ENCODE results near the gene CDKL1.

The CDKL1 gene

DNA sequence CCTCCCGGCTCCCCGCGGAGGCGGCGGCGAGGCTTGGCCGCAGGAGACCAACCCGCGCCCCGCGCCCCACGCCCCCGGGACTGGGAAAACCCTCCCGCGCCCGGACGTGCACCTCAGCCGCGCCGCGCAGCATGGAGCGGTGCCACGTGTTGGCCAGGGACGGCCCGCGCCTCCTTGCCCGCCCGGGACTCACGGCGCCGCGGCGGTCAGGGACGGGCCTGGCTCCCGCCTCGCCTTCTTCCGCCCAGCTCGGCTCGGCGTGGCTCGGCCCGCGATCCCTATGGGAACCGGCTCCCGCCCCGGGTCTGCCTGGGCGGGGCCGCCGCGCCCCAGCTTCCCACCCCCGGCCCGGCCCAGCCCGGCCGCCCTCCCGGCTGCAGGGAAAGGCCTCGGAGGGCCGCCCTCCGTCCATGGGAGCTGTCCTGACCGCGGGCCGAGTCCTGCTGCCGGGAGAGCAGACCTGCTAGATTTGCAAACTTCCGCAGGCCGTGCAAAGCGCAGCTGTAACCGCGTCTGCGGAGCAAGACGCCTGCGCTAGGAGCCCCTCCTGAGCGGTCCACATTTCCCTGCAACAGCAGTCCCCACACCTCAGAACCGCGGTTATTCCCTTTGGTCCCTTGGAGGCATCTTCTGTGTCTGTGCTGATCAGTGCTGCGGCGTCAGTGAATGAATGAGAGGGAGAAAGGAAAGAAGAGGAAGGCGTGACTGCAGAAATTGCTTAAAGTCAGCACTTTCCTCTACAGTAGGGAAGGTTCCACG lies at the start of gene CDKL1:
TSS of gene CDKL1 (minus strand) at position 251 of the 759 bp plus-strand sequence. CDS start 1,013 bp downstream, outside the sequence.
- DNase-seq (ENCODE audit: low read depth in 2 of 2), result peak; percentile 30 to 34

DNA sequence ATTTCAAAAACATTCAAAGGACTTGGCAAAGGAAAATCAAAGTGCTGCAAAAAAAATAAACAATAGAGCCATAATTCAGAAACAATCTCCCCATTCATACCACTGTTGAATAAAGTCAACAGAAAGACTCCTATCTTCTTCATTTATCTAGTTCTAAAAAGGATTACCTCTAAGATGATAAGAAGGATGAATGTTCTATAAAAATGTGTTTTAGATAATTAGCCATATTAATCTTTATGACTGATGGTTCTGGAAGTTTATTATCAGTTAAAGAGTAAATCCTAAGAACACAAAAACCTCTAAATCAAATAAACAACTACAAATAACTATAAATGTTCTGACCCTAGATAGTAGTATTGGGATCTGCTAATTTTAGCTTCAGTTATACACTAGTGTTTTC lies 37.8 kb upstream of the CDKL1 start:
- no peak for DNase-seq (ENCODE audit: low read depth in 2 of 2)

DNA sequence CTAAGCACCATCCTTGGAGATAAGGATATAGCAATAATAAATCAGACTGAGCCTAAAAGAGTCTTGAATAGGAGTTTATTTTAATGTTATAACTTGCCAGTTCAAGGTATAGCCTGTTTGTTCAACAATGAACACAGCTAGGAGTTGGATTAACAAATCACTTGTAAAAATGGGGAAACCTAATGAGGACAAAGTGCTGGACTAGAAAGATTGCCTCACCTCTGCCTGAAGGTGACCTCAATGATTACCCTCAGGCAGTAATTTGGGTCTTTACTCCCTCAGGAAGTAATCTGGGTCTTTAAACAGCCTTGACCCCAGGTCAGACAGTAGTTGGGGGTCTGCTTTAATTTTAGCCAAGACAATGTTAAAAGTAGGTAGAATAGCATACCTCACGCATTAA lies 35.5 kb upstream of the CDKL1 start:
- DNase-seq (ENCODE audit: low read depth in 2 of 2), result no peak

DNA sequence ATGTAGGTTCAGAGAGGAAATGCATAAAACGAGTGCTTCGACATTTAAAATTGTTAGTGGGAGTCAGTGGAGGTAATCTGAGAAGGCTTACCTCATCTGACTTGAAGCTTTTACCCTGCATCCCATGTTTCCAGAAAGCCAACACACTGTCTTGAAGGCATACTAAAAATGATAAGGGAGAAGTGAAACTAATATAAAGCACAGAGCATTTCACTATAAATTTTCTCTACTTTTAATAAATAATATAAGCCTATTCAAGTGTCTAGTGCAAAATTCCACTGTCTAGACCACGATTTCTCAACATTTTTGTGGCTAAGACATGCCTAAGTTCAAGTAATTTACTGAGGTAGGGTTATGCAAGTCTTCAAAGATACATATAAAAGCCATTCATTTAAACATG lies 29.1 kb upstream of the CDKL1 start:
- DNase-seq (ENCODE audit: low read depth in 2 of 2), result no peak

DNA sequence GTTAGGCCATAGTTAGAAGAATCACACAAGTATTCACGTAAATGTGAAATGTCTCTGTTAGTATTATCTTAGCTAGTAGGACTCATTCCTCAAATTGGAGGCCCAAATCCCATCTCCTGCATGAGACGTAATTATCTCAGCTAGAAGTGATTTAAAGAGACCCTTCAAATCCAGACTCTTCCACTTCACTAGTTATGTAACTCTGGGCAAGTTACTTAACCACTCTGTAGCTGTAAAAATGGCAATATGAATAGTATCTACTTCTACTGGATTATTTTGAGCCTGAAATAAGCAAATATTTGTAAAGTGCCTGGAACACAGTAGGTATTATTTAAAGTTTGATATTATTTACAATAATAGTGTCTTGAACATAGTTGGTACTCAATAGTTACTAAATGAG lies 28.4 kb upstream of the CDKL1 start:
- no peak for DNase-seq (ENCODE audit: low read depth in 2 of 2)

DNA sequence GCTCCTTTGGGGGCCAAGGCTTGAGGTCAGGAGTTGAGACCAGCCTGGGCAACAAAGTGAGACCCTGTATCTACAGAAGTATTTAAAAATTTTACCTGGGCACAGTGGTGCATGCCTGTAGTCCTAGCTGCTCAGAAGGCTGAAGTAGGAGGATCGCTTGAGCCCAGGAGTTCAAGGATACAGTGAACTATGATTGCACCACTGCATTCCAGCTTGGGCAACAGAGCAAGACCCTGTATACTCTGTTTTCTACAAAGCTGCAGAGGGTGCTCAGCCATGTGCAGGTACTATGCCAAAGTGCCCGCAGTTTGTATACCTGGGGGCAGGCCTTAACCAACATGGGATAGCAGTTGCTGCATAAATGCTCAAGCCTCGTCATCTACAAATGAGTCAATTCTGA lies 26.8 kb upstream of the CDKL1 start:
- no peak for DNase-seq (ENCODE audit: low read depth in 2 of 2)

DNA sequence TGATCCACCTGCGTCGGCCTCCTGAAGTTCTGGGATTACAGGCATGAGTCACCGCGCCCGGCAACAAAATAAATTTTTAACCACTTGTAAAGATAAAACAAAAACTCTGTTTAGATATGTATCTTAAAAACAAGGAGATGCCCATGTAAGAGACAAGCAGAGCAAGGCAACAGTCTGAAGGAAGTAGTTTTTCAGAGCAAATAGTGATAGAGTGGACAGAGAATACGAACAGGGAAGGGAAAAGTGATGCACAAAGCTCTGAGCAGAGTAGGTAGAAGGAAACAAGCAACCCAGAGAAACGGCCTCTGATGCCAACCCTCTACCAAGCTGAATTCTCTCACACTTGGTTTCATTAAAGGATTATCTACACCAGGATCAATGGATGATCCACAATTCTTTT lies 24.8 kb upstream of the CDKL1 start:
- no peak for DNase-seq (ENCODE audit: low read depth in 2 of 2)

DNA sequence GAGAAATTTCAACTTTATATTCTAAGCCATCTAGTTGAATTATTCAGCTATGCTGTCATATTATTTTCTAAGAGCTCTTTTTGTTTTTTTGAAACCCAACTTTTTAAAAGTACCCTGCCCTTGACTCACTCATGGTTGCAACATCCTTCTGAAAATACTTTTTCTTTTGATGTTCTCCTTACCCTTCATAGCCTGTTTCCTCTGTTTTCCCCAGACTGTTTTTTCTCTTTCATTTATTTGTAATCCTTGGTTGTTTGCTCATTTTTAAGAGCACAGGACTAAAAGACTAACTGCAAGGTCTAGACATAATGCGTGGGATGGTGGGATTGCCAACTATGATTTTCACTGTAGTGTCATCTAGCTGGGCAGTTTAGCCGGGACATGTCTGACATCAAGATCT lies 21.2 kb upstream of the CDKL1 start:
- no peak for DNase-seq (ENCODE audit: low read depth in 2 of 2)

DNA sequence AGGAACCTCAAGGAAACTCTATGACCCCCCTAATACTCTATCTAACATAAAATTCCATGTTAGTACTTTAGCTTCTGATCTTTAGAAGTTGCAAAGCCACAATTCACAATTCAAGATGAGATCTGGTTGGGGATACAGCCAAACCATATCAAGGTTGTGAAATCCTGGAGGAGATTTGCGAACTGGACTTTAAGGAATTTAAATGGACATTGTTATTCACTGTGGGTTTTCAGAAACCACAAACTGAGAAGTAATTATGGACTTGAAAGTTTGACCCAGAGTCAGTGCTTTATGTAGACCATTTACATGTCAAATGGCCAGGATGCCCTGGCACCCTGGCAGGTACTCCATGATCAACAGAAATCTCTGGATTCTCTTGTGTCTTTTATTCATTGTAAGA lies 14.2 kb upstream of the CDKL1 start:
- no peak for DNase-seq (ENCODE audit: low read depth in 2 of 2)

DNA sequence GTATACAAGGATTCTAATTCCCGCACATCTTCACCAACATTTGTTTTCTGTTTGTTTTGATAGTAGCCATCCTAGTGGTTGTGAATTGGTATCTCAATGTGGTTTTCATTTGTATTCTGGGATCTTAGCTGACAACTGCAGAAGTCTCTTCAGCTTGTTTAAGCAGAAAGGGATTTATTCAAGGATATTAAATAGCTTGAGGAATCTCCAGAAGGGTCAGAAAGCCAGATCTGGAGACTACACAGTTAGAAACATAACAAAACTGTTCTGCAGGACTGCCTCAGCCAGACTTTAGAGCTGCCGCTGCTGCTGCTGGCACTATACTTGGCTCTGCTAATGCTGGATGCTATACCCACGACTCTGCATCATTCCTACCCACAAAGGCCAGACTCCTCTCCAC lies 13.4 kb upstream of the CDKL1 start:
- no peak for DNase-seq (ENCODE audit: low read depth in 2 of 2)

DNA sequence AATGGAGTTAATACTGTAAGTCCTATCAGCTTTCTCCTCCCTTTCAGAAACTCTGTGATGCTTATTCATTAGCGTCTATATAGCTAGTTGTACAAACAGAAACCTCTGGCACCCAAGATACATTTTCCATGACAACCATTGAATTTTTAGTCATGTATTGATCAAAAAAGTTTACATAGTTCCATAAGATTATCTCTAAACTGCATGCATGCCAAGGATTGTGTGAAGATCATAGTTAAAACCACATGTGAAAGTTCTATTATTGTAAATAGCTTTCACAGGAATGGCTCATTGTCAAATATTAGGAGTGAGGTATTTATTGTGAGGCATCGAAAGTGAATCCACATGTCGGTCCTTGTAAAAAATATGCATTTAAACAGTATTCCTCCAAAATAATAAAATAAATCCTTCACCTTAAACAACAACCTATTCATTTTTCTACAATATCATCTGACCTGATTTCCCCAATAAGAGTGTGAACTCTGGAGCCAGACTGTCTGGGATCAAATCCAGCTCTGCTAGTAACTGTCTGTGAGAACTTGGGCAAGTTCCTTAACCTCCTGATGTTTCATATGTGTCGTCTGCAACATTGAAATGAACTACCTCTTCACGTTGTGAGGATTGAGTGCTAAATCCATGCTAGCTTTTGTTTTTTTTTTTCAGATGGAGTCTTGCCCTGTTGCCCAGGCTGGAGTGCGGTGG lies 10.6 kb upstream of the CDKL1 start:
- no peak for DNase-seq (ENCODE audit: low read depth in 2 of 2)

DNA sequence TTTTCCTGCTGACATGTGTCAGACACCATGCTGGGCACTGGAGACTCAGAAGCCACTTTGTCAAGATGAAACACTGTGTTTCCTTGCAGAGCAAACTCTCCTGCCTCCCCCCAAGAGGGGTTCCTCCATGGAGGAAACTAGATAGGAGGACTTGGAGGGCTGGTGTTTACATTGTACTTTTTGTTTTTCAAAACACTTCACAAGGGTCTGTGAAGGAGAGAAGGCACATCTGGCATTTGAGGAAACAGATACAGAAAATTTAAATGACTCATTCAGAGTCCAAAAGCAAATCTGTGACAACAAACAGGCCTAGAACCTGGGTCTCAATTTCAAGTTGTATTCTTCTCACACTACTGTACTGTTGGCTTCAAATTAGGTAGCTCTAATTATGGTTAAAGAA lies 6.7 kb upstream of the CDKL1 start:
- DNase-seq (ENCODE audit: low read depth in 2 of 2), result no peak

DNA sequence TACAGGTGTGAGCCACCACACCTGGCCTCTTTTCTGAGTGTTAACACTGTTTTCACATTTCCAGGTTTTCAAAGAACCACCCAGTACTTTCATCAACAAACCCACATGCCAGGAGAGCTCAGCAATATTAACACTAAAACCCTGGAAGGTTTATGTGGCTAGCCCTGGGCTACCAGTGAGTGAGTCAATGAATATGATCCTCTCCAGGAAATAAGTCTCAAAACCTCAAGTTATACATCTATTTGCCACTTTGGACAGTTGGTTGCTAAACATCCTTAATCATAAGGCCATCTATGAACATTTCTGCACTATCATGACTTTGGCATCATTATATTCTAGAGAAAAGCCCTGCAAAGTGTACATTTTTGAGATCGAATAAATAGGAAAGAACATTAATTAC lies 6.3 kb upstream of the CDKL1 start:
- DNase-seq (ENCODE audit: low read depth in 2 of 2), result no peak

DNA sequence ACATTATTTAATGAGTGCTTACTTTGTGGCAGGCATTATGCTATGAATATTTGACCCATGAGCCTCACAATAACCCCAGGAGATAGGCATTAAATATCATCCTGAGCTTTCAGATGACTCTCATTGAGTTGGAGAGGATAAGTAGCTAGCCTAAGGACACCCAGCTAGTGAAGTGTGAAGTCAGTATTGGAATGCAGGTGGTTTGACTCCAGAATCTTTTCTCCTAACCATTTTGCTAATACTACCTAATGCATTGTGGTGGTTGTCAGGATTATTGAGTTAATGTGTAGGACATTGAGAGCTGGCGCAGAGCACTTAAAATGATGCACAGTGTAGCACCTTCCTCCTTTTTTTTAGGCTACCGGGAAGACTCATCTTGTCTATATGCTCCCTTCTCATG lies 3.8 kb upstream of the CDKL1 start:
- DNase-seq (ENCODE audit: low read depth in 2 of 2), result no peak

DNA sequence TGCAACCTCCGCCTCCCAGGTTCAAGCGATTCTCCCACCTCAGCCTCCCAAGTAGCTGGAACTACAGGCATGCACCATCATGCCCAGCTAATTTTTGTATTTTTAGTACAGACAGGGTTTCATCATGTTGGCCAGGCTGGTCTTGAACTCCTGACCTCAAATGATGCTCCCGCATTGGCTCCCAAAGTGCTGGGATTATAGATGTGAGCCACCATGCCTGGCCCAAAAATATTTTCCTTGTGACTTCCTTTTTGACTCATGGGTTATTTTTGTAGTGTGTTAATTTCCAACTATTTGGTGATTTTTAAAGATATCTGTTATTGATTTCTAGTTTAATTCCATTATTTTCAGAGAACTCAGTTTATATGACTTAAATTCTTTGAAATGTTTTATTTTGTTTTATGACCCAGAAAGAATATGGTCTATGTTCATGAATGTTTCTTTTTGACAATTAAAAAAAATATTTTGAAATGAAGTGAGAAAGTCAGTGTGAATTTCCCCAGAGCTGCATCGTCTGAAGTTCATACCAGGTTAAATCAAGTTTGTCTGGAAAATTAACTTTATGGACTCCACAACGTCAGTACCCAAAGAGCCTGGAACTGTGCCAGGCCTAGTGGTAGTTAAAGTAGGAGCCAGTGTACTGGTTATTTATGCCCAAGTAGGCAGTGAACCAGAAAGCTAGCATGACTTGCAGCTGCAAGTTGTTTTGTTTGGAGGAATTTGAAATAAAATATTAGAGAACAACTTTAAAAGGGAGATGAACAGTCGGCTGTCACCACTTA lies 2.8 kb upstream of the CDKL1 start:
- DNase-seq (ENCODE audit: low read depth in 2 of 2), result no peak

DNA sequence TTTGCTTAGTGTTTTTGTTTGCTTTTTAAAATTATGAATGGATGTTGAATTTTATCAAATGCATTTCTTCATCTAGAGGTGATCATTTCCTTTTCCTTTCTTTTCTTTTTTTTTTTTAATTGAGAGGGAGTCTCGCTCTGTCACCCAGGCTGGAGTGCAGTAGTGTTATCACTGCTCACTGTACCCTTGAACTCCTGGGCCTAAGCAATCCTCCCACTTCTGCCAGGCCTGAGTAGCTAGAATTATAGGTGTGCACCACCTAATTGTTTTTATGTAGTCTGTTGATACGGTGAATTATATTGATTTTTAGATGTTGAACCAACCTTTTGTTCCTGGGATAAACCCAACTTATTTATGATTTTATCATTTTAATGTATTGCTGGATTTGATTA lies 1.5 kb upstream of the CDKL1 start:
- DNase-seq (ENCODE audit: low read depth in 2 of 2), result no peak

DNA sequence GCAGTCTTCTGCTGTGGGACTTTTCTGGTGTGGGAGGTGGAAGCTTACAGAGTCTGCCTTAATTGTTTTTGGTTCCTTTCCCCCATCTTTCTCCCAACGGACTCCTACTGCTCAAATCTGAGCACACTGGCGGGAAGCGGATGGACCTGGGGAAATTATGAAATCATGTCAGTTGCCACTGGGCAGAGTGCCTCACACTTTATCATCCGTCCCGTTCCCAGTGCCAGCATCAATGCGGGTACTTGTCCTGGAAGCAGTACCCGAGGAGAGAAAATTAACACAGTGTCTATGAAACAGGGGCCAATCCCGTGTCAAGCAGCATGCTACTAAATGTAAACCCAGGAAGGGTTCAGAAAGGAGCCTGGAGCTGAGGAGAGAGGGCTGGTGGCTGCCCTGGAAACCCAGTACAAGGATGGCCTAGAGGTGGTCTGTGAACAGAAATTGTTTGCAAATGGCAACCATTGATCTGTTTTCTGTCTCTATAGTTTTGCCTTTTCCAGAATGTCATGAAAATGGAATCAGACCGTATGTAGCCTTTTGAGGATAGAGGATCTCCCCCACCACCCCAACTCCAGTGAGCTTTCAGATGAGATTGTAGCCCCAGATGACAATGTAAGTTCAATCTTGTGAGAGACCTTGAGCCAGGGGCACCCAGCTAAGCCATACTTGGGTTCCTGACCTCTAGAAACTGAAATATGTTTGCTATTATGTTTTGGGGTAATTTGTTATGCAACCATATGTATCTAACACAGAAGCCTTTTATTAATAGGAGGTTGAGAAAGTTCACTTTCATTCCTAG lies 908 bp upstream of the CDKL1 start:
- DNase-seq (ENCODE audit: low read depth in 2 of 2), result no peak

DNA sequence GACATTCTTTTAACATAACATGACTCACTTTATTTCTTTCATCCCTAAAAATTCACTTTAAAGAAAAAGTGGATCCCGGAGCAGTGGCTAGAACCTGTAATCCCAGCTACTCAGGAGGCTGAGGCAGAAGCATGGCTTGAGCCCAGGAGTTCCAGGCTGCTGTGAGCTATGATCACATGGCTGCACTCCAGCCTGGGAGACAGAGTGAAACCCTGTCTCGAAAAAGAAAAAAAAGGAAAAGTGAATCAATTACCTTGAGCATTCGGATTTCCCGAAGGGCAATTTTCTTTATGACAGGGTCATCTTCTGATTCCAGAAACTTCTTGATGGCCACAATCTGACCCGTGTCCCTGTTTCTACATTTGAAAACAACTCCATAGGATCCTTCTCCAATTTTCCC lies 1.2 kb downstream of the CDKL1 start:
- no peak for DNase-seq (ENCODE audit: low read depth in 2 of 2)

DNA sequence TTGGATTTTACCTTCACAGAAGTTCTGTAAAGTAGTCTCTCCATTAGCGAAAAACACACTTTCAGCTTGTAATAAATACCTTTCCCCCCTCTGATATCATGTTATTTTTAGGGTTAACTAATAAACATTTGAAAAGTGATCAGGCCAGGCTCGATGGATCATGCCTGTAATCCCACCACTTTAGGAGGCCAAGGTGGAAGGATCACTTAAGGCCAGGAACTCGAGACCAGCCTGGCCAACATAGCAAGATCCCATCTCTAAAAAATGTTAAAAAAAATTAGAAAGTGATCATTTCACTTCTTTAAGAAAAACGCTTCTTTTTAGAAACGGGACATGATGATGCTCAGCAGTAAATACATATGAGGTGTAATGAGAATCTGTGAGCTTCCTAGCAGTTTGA lies 2.0 kb downstream of the CDKL1 start:
- DNase-seq (ENCODE audit: low read depth in 2 of 2), result no peak

DNA sequence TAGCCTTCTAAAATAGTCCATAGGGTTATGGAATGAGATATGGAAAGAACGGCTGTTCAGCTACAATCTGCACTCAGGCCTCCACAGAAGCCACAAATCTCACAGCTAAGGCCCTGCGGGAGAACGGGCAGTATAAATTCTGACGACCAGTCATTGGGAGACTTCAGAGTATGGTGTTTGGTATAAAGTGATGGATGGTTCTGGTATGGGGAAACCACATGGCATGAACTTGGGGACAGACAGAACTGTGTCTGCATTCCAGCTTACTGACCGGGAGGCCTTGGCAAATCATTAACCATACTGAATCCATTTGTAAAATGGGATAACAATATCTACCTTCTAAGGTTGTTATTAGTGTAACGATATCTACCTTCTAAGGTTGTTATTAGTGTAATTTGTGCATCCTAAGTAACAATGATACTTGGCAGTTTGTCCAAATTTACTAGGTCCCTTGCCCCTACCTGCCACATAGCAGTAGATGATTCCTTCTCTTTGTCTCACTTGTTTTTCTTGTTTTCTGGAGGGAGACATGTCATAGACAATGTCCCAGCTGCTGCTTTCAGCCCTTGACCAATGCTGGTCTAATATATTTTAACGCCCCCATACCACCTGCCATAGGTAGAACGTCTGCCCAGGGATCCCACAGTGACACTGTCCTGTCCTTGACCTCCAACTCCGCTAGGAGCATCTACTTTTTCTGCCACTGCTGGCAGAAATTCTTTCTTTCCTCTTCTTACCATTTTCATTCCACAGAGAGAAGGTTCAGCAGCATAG lies 6.8 kb downstream of the CDKL1 start:
- no peak for DNase-seq (ENCODE audit: low read depth in 2 of 2)

DNA sequence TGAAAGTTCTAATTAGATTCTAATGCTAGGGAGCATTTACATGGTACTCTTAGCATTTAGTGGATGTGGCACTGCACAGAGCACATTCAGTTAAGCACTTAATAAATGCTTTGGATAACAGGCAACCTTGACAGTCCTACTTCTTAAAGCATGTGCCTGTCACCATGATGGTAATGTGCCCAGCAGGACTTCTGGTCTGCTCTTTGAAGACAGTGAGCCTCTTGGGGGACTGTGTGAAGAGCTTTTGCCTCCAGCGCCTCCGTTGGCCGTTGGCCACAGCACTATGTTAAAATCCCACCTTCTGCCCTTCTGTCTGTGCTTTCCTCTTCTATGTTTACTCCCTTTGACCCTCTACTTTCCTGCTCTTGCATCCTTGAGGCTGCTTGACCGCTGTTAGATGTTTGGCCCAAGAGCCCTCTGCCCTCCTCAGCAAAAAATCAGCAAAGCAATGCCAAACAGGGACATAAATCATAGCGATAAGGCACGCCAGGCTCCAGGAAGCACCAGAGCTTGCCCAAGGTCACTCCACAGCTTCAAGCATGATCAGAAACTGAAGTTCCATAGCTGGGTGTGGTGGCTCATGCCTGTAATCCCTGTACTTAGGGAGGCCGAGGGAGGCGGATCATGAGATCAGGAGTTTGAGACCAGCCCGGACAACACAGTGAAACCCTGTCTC lies 8.3 kb downstream of the CDKL1 start:
- no peak for DNase-seq (ENCODE audit: low read depth in 2 of 2)

All from stimulated activated CD8-positive, alpha-beta memory T cell treated with anti-CD3 and anti-CD28 coated beads, Interleukin-2, amount 100 ng/mL, for 48 hours (primary cell).